Stomach (tissue), 4 donors: ENCODE results near the gene ERBIN.

Experiments used
- POLR2AphosphoS5 ChIP-seq, 3 donors: sonication (generic); formaldehyde crosslinking; IDR thresholded peaks; one replicate each; pipeline ENCODE4 v1.6.1; 2016; ENCODE audit warnings: antibody characterized with exemption in 3 of 3
- TF ChIP-seq, protein P1 (sequence below), 7 experiments: fragments of 450-650 bp in 4 of 7; fragments of 200-600 bp in 3 of 7; sonication (generic) in 3 of 7; IDR thresholded peaks; one replicate each; pipeline ENCODE4 v1.5.1; 2016 to 2019; ENCODE audit warnings: antibody characterized with exemption in 7 of 7, control low read depth in 2 of 7, mild to moderate bottlenecking in 1 of 7

DNA sequence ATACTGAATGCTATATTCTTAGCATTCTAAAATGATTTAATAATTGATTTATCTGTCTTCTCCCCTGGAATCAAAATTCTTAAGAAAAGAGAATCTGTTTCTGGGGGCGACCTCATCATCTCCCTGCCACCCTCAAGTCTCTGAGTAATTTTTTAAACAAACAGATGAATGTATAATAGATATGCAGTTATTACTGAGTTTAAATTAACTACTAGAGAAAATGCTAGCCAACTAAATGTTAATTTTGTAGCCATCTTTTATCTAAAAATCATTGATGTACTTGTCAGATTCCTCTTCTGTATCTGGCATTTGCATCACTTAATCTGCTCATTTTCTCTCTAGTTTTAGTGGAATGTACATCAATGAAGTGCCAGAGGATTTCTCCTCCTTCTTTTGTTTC is 87.5 kb downstream of the ERBIN start:
- TF ChIP-seq POLR2AphosphoS5 (IDR thresholded peaks at IDR 0.05) = no peak
- TF ChIP-seq, protein P1, sequence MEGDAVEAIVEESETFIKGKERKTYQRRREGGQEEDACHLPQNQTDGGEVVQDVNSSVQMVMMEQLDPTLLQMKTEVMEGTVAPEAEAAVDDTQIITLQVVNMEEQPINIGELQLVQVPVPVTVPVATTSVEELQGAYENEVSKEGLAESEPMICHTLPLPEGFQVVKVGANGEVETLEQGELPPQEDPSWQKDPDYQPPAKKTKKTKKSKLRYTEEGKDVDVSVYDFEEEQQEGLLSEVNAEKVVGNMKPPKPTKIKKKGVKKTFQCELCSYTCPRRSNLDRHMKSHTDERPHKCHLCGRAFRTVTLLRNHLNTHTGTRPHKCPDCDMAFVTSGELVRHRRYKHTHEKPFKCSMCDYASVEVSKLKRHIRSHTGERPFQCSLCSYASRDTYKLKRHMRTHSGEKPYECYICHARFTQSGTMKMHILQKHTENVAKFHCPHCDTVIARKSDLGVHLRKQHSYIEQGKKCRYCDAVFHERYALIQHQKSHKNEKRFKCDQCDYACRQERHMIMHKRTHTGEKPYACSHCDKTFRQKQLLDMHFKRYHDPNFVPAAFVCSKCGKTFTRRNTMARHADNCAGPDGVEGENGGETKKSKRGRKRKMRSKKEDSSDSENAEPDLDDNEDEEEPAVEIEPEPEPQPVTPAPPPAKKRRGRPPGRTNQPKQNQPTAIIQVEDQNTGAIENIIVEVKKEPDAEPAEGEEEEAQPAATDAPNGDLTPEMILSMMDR (IDR thresholded peaks at IDR 0.05) = no peak
